ENCODE measurements around the gene SUCLG2.

DNA sequence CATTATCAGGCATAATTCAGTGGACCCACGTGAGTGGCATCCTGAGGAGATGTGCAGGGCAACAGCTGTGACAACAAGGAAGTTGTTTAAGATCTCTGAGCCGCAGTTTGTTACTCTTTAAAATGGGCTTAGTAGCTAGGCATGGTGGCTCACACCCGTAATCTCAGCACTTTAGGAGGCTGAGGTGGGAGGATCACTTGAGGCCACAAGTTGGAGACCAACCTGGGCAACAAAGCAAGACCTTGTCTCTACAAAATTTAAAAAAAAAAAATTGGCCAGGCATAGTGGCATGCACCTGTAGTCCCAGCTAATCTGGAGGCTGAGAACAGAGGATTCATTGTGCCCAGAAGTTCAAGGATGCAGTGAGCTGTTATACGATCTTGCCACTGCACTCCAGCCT lies 12.2 kb downstream of the SUCLG2 start:
- TF ChIP-seq CTCF (IDR thresholded peaks at IDR 0.05) (no peak), POLR2A (IDR thresholded peaks at IDR 0.05; ENCODE audit: low read depth) (no peak), EP300 (IDR thresholded peaks at IDR 0.05) (no peak)
